Limb (tissue), 2 donors: ENCODE results near the gene NOVA2.

Experiments used
- DNase-seq, 2 donors: peaks; one replicate each; pipeline ENCODE4 v3.0.0-alpha.2; 2016; ENCODE audit errors: extremely low spot score in 2 of 2

Gene NOVA2

DNA sequence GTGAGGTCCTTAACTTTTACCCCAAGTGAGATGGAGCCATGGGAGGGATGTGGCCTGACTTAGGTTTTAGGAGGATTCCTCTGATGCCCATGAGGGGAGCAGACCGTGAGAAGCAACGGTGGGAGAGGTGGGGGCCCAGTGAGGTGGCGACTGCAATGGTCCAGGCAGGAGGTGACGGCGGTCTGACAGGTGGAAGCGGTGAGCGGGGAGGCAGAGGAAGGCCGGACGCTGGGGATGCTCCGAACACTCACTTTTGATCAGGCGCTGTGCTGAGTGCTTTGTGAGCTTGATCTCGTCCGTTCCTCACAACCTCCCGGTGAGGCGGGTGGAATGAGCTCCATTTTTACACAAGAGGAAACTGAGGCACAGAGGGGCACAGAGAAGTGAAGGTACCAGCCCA lies 11.6 kb downstream of the NOVA2 start:
- DNase-seq, result no peak

GRCh38 chr19:45960595-45961235 lies 12.9 kb downstream of the NOVA2 start:
- DNase-seq, result peak in 1 of 2 donors; percentile 51

DNA sequence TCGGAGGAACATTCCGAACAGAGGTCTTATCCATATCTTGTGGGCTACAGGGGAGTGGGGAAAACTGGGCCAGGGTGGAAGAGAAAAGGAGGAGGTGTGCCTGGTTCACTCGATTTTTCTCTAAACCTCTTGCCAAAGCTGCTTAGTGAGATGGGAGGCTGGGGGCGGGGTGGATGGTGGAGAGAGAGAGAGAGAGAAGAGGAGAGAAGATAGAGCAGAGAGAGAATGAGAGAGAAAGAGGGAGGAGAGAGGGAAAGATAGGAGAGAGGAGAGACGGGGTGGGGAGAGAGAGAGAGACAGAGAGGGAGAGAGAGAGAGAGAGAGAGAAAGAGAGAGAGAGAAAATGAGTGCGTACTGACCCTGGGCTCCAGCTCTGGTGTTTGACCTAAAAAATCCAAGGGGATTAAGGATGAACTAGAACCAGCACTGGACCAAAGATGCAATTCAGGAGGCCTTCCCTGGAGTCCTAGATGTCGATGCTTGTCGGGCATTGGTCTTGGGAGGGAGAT lies 14.1 kb downstream of the NOVA2 start:
- no peak for DNase-seq

- no peak for DNase-seq
Measured at GRCh38 chr19:45958769-45959516, 14.7 kb downstream of the NOVA2 start.

GRCh38 chr19:45958320-45958719 lies 15.3 kb downstream of the NOVA2 start:
- no peak for DNase-seq

- no peak for DNase-seq
Measured at GRCh38 chr19:45955905-45956608, 17.6 kb downstream of the NOVA2 start.

- DNase-seq, result peak in 1 of 2 donors; percentile 76
Measured at GRCh38 chr19:45954156-45954555, 19.5 kb downstream of the NOVA2 start.

- no peak for DNase-seq
Measured at GRCh38 chr19:45953676-45954075, 20.0 kb downstream of the NOVA2 start.

GRCh38 chr19:45952686-45953505 lies 20.8 kb downstream of the NOVA2 start:
- peak; percentile 62 to 80 for DNase-seq

DNA sequence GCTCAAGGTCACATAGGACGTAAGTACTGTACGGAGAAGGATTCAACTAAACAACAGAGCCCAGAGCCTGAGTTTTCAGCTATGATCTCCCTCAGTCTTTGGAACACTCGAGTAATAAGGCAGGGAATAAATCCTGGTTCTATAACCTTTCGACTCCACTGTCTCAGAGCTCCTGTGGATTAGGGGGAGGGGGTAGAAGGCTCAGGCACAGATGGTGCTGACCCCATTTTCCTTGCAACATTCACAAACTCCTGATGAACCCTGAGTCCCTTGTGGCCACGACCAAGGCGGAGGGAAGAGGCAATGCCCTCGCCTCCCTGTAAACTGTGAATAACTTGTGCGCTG lies 21.4 kb downstream of the NOVA2 start:
- DNase-seq, result no peak

DNA sequence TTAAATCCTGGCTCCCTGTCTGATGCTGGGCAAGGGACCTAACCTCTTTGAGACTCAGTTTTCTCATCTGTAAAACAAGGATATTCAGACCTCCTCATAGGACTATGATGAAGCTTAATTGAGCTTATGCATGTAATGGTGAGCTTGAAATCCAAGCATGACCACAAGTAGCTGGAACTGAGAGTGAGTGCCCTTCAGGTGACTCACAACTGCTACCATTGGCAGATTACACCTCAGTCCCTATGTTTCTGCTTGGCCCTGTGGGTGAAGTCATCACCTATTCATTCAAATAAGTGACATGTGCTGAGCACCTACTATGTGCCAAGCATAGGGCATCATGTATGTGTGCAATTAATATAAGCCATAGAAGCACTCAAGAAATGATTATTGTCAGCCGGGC lies 25.7 kb downstream of the NOVA2 start:
- DNase-seq, result no peak

DNA sequence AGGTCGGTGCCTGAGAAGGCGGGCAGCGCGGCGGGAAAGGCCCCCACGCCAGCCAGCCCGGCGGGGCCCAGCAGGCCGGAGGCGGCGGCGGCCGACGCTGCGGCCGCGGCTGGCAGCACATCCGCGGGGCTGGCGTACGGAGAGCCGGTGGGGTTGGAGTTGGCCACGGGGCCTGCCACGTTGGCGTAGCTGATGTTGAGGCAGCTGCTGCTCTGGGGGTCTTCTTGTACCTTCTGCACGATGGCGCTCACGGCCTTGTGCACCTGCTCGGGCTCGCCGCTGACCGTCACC lies 33.2 kb downstream of the NOVA2 start:
- no peak for DNase-seq

- DNase-seq, result no peak
Measured at GRCh38 chr19:45939792-45940514, 33.7 kb downstream of the NOVA2 start.

DNA sequence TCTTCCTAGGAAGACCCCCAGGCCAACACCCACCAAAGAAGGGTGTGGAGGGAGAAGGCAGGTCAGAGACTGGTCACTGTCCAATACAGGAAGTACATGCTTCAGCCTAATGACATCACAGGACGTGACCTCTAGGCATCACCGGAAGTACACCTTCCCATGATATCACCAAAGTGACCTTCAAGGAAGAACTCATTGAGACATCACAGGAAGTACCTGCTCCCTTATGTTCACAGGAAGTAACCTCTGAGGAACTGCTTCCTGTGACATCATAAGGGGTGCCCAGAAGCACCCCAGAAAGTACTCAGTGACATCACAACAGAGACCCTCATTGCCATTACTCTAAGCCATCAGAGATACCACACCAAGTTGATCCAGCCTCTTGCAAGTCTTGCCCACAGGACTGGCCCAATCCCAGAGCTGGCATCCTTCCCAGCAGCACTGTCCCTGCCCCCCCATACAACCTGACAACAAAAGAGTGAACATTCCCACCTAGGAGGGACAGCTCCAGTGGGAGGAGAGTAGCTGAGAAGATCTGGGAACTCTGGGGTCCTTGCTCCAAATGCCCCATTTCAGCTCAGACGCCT lies 34.8 kb downstream of the NOVA2 start:
- no peak for DNase-seq

- no peak for DNase-seq
Measured at GRCh38 chr19:45935267-45935666, 38.4 kb downstream of the NOVA2 start.

DNA sequence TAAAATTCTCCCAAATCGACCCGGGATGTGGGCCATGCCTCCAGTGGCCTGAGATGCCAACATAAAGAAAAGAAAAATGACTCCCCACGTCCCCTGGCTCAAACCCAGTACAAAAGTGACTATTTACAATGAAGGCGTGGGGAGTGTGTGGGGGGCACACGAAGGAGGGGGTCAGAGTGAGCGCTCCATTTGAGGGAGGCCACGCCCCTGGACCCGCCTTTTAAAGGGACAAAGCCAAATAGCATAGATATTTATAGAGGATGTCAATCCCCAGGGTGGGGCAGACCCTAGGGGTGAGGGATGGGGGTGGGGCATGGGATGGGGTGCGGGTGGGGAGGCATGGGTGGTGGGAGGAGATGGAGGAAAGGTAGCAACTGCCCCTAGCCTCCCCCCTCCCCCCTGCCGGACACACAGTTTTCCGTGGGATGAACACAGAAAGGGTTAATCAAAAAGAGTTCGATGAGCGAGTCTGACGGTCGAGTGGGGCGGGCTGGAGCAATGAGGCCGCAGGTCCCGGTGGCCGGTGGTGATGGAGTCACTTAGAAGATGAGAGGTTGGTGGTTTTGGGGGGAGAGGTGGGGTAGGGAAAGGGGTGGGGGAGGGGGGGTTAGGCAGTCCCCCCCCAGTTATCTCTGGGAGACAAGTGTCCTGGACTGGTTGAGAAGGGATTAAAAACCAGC lies 39.0 kb downstream of the NOVA2 start:
- no peak for DNase-seq

DNA sequence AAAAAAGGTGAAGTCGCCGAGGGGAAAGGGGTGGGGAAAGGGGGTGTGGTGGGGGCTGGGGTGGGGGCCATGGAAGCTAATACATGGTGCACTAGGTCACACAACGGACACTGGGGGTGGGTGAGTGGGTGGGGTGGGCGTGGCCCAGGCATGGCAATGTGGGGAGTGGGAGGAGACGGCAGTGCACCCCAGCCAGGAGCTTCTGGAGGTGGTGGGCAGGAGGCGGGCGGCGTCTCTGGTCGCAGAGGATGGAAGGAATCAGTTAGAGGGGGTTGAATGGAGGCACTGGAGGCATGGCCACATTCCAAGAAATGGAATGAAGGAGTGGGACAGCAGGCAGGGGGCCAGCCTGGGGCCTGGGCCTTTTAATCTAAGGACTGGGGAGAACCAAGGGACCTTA lies 39.9 kb downstream of the NOVA2 start:
- DNase-seq, result no peak

DNA sequence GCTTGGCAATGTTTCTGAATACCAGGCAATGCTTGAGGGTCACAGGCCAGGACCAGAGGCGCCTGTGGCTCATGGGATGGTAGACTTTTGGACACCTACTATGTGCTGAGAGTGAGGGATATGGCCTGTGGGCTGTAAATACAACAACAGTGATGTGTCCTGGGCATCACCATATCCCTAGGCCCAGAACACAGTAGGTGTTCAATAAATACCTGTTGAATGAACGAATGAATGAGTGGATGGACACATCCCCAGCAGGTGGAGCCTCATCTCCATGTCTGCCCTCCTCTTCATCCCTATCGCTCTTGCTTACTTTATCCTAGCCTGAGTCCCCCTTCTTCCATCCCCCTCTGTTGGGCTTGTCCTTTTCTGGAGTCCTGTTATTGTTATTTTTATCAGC lies 42.6 kb downstream of the NOVA2 start:
- DNase-seq, result no peak

DNA sequence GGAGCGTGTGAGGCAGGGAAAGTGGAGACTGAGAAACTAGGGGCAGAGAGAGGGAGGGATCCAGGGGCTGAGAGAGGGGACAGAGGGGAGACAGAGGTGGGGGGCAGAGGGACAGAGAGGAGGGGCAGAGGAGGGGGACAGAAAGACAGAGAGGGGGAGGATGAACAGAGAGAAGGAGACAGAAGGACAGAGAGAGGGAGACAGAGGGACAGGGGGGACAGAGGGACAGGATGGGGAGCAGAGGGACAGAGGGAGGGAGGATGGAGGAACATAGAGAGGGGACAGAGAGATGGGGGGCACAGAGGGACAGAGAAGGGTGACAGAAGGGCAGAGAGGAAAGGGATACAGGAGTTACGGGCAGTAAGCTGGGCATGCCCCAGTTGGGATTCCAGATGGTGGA lies 44.4 kb downstream of the NOVA2 start:
- DNase-seq, result no peak

- peak; percentile 81 to 89 for DNase-seq
Measured at GRCh38 chr19:45927565-45928261, 46.0 kb downstream of the NOVA2 start.
